ENCODE results near the gene CCBE1.

GRCh38 chr18:59393381-59393780 is 303.8 kb downstream of the CCBE1 start:
- TF ChIP-seq HDGF (IDR thresholded peaks at IDR 0.05; ENCODE audit: borderline replicate concordance) (no peak), LEF1 (IDR thresholded peaks at IDR 0.05; ENCODE audit: borderline replicate concordance) (no peak), FOXA1 (IDR thresholded peaks at IDR 0.05) (no peak), SUZ12 (IDR thresholded peaks at IDR 0.05) (no peak), SP1 (IDR thresholded peaks at IDR 0.05) (no peak), L3MBTL2 (conservative IDR thresholded peaks at IDR 0.05) (no peak), ZNF384 (IDR thresholded peaks at IDR 0.05) (no peak), BHLHE40 (IDR thresholded peaks at IDR 0.05; ENCODE audit: borderline replicate concordance) (no peak), PKNOX1 (IDR thresholded peaks at IDR 0.05) (no peak), ARNT (IDR thresholded peaks at IDR 0.05) (no peak), FOXK2 (IDR thresholded peaks at IDR 0.05) (no peak), TARDBP (IDR thresholded peaks at IDR 0.05) (no peak), FOXM1 (IDR thresholded peaks at IDR 0.05; ENCODE audit: borderline replicate concordance) (no peak)

All from HEK293T (cell line).